HG02884 (cell line): Measurements from ENCODE around the gene NHEJ1.
"Not testable (repeated sequence)": the region's sequence is repeated elsewhere in the genome, so short reads cannot be mapped to it uniquely, and the experiment has no call there.

Source experiments
- ATAC-seq: cut with Tn5 transposase; IDR thresholded peaks from one replicate; pipeline ENCODE4 v1.9.1; 2021; ENCODE audit warnings: mild to moderate bottlenecking, moderate library complexity; ENCODE audit not compliant: unreplicated experiment

NHEJ1 gene

GRCh38 chr2:219160186-219161017 is at the start of gene NHEJ1:
NHEJ1 (minus strand) TSS chr2:219160815; CDS start chr2:219158362, 2,453 bp downstream.
- peak; percentile 80 for ATAC-seq

DNA sequence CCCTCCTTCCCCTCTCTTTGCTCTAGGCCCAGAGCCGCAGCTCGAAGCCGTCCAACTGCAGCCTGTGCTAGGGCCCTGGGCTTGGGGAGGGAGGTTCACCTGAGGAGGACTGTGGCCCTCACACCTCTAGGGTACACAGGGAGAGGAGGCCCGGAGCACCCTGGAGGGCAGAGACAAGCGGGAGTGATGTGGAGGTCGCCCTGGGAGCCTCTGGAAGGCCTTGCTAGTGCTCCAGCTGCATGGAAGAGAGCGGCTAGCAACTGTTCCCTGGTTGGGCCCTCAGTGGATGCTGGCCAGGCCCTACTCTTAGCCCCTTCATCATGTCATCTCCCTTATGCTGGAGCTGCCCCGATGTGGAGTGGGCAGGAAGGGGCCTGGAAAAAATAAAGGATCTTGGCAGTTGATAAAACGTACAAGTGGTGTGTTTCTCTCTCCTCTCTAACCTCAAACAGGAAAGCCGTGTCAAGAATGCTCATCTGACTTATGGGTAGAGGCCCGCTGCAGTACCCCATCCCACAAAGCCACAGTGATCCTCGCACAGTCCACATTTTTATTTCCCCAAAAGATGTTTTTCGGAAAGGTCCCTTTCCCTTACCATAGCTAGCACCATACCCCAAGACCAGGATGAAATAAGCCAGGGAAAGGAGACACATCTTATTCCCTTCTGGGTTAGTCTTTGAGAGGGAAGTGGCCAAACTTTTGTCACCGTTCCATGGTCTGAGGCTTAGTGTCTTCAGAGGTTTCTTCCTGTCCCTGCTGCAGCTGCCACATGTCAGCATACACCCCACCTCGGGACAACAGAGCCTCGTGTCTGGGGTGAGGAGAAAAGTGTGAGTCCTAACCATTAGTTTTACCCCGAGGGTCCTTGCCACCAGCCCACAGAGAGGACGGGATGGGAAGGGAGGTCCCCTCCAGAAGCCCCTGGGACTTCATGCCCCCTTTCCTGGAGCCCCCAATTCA is 48.9 kb upstream of the NHEJ1 start:
- ATAC-seq, result no peak

- ATAC-seq, result no peak
Observed at GRCh38 chr2:219207884-219208740, 47.5 kb upstream of the NHEJ1 start.

- no peak for ATAC-seq
Observed at GRCh38 chr2:219207134-219207883, 46.7 kb upstream of the NHEJ1 start.

GRCh38 chr2:219206328-219207133 is 45.9 kb upstream of the NHEJ1 start, which contains the start of gene ZFAND2B:
ZFAND2B (plus strand) TSS chr2:219206782; CDS start chr2:219206988, 206 bp downstream.
- ATAC-seq, result peak; percentile 95

DNA sequence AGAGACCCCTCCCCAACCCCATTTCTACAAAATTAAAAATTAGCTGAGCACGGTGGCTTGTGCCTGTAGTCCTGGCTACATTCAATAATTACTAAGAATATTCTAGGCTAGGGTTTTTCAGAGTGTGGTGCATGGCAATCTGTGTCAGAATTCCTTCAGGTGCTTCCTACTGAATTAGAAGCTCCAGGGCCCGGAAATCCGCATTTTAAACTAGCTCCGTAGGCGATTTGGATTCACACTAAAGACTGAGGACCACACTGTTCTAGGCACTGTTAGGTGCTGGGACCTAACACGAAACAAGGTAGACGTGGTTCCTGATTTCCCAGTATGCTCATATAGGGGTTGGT is 45.3 kb upstream of the NHEJ1 start:
- ATAC-seq, result no peak

DNA sequence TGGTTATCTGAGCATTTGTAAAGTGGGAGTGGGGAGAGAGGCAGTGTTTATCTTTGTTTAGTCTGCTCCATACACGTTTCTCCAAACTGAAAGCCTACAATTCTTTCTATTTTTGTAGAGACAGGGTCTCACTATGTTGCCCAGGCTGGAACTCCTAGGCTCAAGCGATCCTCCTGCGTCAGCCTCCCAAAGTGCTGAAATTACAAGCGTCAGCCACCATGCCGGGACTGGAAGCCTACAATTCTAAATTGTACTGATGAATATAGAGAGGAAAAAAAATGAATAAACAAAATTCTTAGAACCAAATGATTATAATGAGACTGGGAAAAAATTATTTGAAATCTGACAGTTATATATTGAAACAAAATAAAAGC is 44.5 kb upstream of the NHEJ1 start:
- ATAC-seq, result no peak

DNA sequence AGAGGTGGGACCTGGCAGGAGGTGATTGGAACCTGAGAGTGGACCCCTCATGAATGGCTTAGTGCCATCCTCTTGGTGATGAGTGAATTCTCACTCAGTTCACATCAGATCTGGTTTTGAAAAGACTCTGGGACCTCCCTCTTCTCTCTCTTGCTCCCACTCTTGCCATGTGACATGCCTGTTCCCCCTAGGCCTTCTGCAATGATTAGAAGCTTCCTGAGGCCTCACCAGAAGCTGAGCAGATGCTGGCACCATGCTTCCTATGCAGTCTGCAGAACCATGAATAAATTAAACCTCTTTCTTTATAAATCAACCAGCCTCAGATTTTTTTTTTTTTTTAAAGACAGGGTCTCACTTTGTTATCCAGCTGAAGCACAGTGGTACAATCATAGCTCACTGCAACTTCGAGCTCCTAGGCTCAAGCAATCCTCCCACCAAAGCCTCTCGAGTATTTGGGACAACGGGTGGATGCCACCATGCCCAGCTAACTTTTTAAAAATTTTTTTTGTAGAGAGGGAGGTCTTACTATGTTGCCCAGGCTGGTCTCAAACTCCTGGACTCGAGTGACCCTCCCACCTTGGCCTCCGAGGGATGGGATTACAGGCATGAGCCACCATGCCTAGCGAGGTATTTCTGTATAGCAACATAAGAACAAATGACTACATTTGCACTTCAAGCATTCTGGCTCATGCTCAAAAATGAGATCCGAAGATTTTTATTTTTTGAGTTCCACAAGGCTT is 44.0 kb upstream of the NHEJ1 start:
- ATAC-seq, result no peak

DNA sequence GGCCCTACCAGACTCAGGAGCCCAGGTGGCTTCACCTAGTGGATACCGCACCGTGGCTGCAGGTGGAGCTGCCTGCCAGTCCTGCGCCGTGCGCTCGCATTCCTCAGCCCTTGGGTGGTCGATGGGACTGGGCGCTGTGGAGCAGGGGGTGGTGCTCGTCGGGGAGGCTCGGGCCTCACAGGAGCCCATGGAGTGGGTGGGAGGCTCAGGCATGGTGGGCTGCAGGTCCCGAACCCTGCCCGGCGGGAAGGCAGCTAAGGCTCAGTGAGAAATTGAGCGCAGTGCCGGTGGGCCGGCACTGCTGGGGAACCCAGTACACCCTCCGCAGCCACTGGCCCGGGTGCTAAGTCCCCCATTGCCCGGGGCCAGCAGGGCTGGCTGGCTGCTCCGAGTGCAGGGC is 40.7 kb upstream of the NHEJ1 start:
- ATAC-seq, result not testable (repeated sequence)

- ATAC-seq, result not testable (repeated sequence)
Observed at GRCh38 chr2:219200502-219201326, 40.1 kb upstream of the NHEJ1 start.

GRCh38 chr2:219199470-219200211 is 39.0 kb upstream of the NHEJ1 start:
- ATAC-seq, result no peak

GRCh38 chr2:219198974-219199373 is 38.4 kb upstream of the NHEJ1 start:
- no peak for ATAC-seq

DNA sequence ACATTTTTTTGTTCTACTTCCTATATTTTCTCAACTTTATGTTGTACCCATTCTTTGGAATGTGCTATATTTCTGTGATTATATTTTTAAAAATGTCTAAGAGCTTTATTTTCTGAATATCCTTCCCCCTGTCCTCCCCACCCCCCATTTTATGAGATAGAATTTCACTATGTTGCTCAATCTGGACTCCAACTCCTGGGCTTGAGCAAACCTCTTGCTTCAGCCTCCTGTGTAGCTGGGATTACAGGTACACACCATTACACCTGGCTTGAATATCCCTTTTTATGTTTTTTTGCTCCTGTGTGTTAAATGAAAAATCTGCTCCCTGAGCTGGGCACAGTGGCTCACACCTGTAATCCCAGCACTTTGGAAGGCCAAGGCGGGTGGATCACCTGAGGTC is 36.8 kb upstream of the NHEJ1 start:
- no peak for ATAC-seq

- no peak for ATAC-seq
Observed at GRCh38 chr2:219186754-219187456, 26.3 kb upstream of the NHEJ1 start.

- ATAC-seq, result no peak
Observed at GRCh38 chr2:219184121-219184520, 23.5 kb upstream of the NHEJ1 start.

- no peak for ATAC-seq
Observed at GRCh38 chr2:219183151-219183772, 22.6 kb upstream of the NHEJ1 start.
